HFFc6 (cell line): ENCODE data around the gene ROPN1. TPM values are rescaled to one million over a fixed set of nuclear protein-coding genes. Genes with fewer than 3 reads are reported as not detected.
A peak's percentile ranks its signal among the peaks of the same experiment; 100 is the strongest.
"Not testable (repeated sequence)": the region's sequence is repeated elsewhere in the genome, so short reads cannot be mapped to it uniquely, and the experiment has no call there.

ENCODE experiments used
- DNase-seq: peaks from one replicate; pipeline ENCODE4 v3.0.0-alpha.2; 2018
- H3K27ac Mint-ChIP-seq: 2 replicates; pipeline ENCODE4 v1.8.0; 2020; ENCODE audit warnings: mild to moderate bottlenecking, mixed read lengths
- H3K27me3 Mint-ChIP-seq: 2 replicates; pipeline ENCODE4 v1.8.0; 2021; ENCODE audit warnings: mild to moderate bottlenecking, moderate library complexity, mixed read lengths; ENCODE audit not compliant: insufficient read depth
- H3K36me3 Mint-ChIP-seq: 2 replicates; pipeline ENCODE4 v1.8.0; 2021; ENCODE audit warnings: low read depth, mixed read lengths
- H3K4me1 Mint-ChIP-seq: 2 replicates; pipeline ENCODE4 v1.8.0; 2020; ENCODE audit warnings: low read depth, mixed read lengths
- H3K4me3 Mint-ChIP-seq: 2 replicates; pipeline ENCODE4 v1.8.0; 2020; ENCODE audit warnings: mild to moderate bottlenecking, moderate library complexity, mixed read lengths
- H3K9me3 Mint-ChIP-seq: 2 replicates; pipeline ENCODE4 v1.8.0; 2020; ENCODE audit warnings: mild to moderate bottlenecking, mixed read lengths
- total RNA-seq, 6 experiments: library from RNA; stranded (reverse); fragmentation: NEBNext Ultra II Directional; extraction: Animal tissue kit (Norgen Biotek cat#: 25700); gene quantifications; 2 replicates in 1 of 6; 3 replicates in 5 of 6; pipeline ENCODE4 v1.2.3, GENCODE V29; 2021
- TF ChIP-seq, protein P1 (sequence below): fragments of 200-600 bp; sonication (generic); IDR thresholded peaks from 2 replicates; pipeline ENCODE4 v1.5.0; 2021; ENCODE audit warnings: antibody characterized with exemption, mild to moderate bottlenecking

The ROPN1 gene
- total RNA-seq, 6 experiments from 2014 or later = not detected

- TF ChIP-seq, protein P1, sequence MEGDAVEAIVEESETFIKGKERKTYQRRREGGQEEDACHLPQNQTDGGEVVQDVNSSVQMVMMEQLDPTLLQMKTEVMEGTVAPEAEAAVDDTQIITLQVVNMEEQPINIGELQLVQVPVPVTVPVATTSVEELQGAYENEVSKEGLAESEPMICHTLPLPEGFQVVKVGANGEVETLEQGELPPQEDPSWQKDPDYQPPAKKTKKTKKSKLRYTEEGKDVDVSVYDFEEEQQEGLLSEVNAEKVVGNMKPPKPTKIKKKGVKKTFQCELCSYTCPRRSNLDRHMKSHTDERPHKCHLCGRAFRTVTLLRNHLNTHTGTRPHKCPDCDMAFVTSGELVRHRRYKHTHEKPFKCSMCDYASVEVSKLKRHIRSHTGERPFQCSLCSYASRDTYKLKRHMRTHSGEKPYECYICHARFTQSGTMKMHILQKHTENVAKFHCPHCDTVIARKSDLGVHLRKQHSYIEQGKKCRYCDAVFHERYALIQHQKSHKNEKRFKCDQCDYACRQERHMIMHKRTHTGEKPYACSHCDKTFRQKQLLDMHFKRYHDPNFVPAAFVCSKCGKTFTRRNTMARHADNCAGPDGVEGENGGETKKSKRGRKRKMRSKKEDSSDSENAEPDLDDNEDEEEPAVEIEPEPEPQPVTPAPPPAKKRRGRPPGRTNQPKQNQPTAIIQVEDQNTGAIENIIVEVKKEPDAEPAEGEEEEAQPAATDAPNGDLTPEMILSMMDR = no peak
- no peak overlapping the region for H3K27ac Mint-ChIP-seq
- H3K9me3 Mint-ChIP-seq = peaks cover 5% of the 10 kb centered on the region; the same call in 1 of the 2 replicates
- peaks cover 35% of the 10 kb centered on the region for H3K4me1 Mint-ChIP-seq
- peaks cover 5% of the 10 kb centered on the region; the same call in 1 of the 2 replicates for H3K36me3 Mint-ChIP-seq
- DNase-seq = no peak
- peak overlapping the region; percentile 84 for H3K4me3 Mint-ChIP-seq
- peaks cover 3% of the 10 kb centered on the region for H3K27me3 Mint-ChIP-seq
Measured at GRCh38 chr3:123980539-123980938, 11.4 kb downstream of the ROPN1 start.

DNA sequence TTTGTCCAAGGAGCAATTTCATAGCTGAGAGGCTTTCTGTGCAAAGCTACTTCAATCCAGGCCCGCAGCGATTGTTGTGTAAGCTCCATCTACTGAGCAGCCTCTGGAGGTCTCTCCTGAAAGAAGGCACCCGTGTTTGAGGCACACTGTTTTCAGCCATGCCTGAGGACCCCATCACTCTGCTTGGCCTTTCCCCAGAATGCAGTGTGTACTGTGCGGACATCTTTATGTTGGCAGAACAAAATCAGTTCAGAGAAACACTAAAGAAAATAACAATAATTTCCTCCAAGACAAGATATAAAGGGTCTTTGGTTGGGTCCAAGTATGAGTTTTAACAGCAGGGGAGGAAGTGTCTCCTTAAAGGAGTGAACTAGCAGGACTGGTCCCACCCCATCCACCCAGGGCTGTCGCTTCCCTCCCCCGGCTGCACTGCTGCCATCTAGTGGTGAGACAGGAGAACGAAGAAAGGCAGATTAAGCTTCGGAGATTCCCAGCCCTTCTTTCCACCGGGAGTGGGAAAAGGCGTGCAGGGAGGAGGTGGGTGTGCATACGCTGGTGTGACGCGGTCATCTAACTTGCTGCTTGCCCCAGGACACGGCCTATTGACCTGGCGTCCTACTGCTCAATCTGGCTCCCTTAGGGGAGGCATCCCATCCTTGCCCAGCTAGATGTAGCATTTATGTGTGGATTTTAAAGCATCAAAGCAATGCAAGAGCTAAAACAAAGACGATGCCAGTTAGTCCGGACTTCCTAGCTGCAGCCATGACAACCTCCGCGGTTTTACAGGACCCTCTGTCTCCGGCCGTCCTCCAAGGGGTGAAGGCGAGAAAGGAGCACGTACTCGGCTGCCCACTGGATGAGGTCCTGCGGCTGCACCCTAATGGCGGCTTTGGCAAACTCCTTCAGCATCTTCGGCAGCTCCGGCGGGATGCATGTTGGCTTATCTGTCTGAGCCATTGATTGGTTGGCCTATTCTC lies 12.1 kb downstream of the ROPN1 start:
- H3K27me3 Mint-ChIP-seq, H3K36me3 Mint-ChIP-seq, H3K9me3 Mint-ChIP-seq, H3K27ac Mint-ChIP-seq: not testable (repeated sequence)
- peaks cover 35% of the 10 kb centered on the region for H3K4me1 Mint-ChIP-seq
- TF ChIP-seq, protein P1 = peak; percentile 87
- H3K4me3 Mint-ChIP-seq = peak overlapping the region; percentile 84
- DNase-seq = peak; percentile 53

DNA sequence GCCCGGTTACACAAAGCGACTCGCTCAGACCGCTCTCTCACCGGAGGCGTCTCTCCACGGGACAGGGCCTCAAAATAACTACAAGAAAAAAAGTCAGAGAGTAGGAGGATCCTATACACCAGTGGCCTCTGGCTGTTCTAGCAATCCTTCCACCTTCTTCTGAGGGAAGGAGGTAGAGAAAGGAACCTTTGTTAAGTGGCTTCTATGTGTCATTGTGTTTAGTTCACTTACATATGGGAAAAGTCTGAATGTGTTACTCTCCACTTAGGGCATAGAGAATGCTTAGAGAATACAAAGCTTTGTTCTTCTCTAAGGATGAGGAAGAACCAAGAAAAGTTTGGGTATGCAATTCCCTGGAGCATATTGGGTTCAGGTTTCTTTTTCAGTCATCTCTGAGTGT lies 15.0 kb downstream of the ROPN1 start:
- H3K9me3 Mint-ChIP-seq, DNase-seq, H3K27me3 Mint-ChIP-seq, H3K27ac Mint-ChIP-seq, H3K36me3 Mint-ChIP-seq: not testable (repeated sequence)
- H3K4me3 Mint-ChIP-seq = peak overlapping the region; percentile 36
- peaks cover 35% of the 10 kb centered on the region for H3K4me1 Mint-ChIP-seq

DNA sequence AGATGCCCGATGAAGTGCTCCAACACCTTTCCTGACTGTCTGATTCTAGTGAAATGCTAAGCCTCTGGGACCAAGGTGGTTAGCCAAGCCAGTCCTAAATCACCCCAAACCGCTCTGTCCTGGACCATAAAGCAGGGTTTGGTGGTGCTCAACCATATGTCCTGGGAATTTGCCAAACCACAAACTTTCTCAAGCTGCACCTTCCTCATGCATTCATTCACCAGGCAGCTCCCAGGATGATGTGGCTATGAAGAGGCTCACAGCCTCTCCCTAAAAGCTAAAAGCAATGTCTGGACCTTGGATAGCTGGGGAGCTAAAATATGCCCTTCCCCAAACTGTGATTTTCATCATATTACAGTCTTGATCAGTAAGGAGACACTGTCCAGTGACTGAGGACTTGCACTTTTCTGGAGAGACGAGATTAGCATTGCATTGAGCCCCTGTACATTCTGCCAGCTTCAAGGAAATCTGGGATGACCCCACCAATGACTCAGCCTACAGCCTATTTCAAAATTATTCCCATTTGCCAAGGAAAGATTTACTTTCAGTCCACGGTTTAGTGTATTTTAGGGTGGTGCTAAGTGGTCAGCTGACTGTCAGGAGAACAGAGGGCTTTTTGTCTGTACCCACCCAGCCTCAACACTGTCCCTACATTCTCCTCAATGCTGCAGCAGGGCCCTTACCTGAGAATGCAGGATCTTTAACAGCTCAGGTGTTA lies 15.6 kb downstream of the ROPN1 start:
- peak; percentile 20 for DNase-seq
- H3K36me3 Mint-ChIP-seq, H3K27me3 Mint-ChIP-seq, H3K9me3 Mint-ChIP-seq: not testable (repeated sequence)
- peak overlapping the region; percentile 22; the same call in 1 of the 2 replicates for H3K27ac Mint-ChIP-seq
- peaks cover 35% of the 10 kb centered on the region for H3K4me1 Mint-ChIP-seq
- H3K4me3 Mint-ChIP-seq = peak overlapping the region; percentile 36

- H3K9me3 Mint-ChIP-seq, H3K4me3 Mint-ChIP-seq, H3K27me3 Mint-ChIP-seq, H3K36me3 Mint-ChIP-seq, DNase-seq, H3K27ac Mint-ChIP-seq: not testable (repeated sequence)
- H3K4me1 Mint-ChIP-seq = peaks cover 27% of the 10 kb centered on the region
Measured at GRCh38 chr3:123975030-123975429, 16.9 kb downstream of the ROPN1 start.

- DNase-seq = no peak
- H3K4me1 Mint-ChIP-seq = peaks cover 8% of the 10 kb centered on the region
- TF ChIP-seq, protein P1 = no peak
- H3K36me3 Mint-ChIP-seq = no peaks in the 10 kb centered on the region; the same call in 1 of the 2 replicates
- no peak overlapping the region for H3K27ac Mint-ChIP-seq
- H3K27me3 Mint-ChIP-seq = peaks cover 3% of the 10 kb centered on the region
- H3K4me3 Mint-ChIP-seq = no peak overlapping the region
- H3K9me3 Mint-ChIP-seq = no peaks in the 10 kb centered on the region
Measured at GRCh38 chr3:123971406-123971805, 20.5 kb downstream of the ROPN1 start.

DNA sequence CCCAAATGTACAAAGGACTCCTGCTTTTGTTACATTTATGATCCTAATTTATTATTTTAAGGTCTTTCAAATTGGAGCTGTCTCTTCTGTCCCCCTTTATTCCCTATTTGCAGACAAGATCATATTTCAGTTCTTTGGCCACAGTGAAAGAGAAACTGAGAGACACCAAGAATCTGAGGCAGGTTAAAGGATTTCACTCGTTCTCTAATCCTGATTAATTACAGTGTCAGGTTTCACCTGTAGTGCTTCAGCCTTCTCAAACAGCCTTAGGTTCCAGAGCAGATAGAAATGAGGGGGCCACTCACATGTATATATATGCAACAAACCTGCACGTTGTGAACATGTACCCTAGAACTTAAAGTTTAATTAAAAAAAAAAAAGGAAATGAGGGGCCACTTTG lies 24.7 kb downstream of the ROPN1 start:
- not testable (repeated sequence) for DNase-seq, H3K27ac Mint-ChIP-seq, H3K4me1 Mint-ChIP-seq, H3K27me3 Mint-ChIP-seq, H3K36me3 Mint-ChIP-seq, H3K4me3 Mint-ChIP-seq, H3K9me3 Mint-ChIP-seq

- not testable (repeated sequence) for H3K27ac Mint-ChIP-seq, H3K4me3 Mint-ChIP-seq, DNase-seq, H3K27me3 Mint-ChIP-seq, H3K36me3 Mint-ChIP-seq, H3K4me1 Mint-ChIP-seq, H3K9me3 Mint-ChIP-seq
Measured at GRCh38 chr3:123966799-123967198, 25.1 kb downstream of the ROPN1 start.

GRCh38 chr3:123964793-123965192 lies 27.1 kb downstream of the ROPN1 start:
- H3K4me1 Mint-ChIP-seq = peaks cover 11% of the 10 kb centered on the region
- H3K36me3 Mint-ChIP-seq, H3K27ac Mint-ChIP-seq, H3K9me3 Mint-ChIP-seq, DNase-seq, H3K4me3 Mint-ChIP-seq, H3K27me3 Mint-ChIP-seq: not testable (repeated sequence)
